DMS 273 treated with DMSO at 0.1 percent for 48 hours (cell line): ENCODE results near the gene CRTC3.
"Not testable (repeated sequence)": the region's sequence is repeated elsewhere in the genome, so short reads cannot be mapped to it uniquely, and the experiment has no call there.

Source experiments
- DNase-seq: peaks from one replicate; lab custom pipeline; 2025; lab: John Stamatoyannopoulos, UW

The CRTC3 gene

GRCh38 chr15:90520365-90520764 is 9.4 kb upstream of the CRTC3 start:
- DNase-seq: no peak

- no peak for DNase-seq
Measured at GRCh38 chr15:90523373-90523772, 6.3 kb upstream of the CRTC3 start.

GRCh38 chr15:90524018-90524803 is 5.5 kb upstream of the CRTC3 start:
- not testable (repeated sequence) for DNase-seq

- no peak for DNase-seq
Measured at GRCh38 chr15:90529011-90529370, 732 bp upstream of the CRTC3 start.

GRCh38 chr15:90530250-90531051 is 728 bp downstream of the CRTC3 start:
- DNase-seq: no peak

GRCh38 chr15:90531147-90531546 is 1.4 kb downstream of the CRTC3 start:
- DNase-seq: no peak

GRCh38 chr15:90535254-90535653 is 5.5 kb downstream of the CRTC3 start:
- DNase-seq: no peak

- DNase-seq: no peak
Measured at GRCh38 chr15:90539789-90540188, 10.1 kb downstream of the CRTC3 start.

- no peak for DNase-seq
Measured at GRCh38 chr15:90540768-90541167, 11.0 kb downstream of the CRTC3 start.

- no peak for DNase-seq
Measured at GRCh38 chr15:90545095-90545494, 15.4 kb downstream of the CRTC3 start.

- no peak for DNase-seq
Measured at GRCh38 chr15:90547540-90547939, 17.8 kb downstream of the CRTC3 start.

- DNase-seq: no peak
Measured at GRCh38 chr15:90550919-90551318, 21.2 kb downstream of the CRTC3 start.

GRCh38 chr15:90552162-90552928 is 22.6 kb downstream of the CRTC3 start:
- no peak for DNase-seq

- DNase-seq: no peak
Measured at GRCh38 chr15:90552929-90553211, 23.1 kb downstream of the CRTC3 start.

GRCh38 chr15:90553248-90553745 is 23.6 kb downstream of the CRTC3 start:
- peak; percentile 50 for DNase-seq

- DNase-seq: no peak
Measured at GRCh38 chr15:90557186-90558084, 27.7 kb downstream of the CRTC3 start.

- no peak for DNase-seq
Measured at GRCh38 chr15:90558171-90558573, 28.4 kb downstream of the CRTC3 start.

GRCh38 chr15:90559119-90559518 is 29.4 kb downstream of the CRTC3 start:
- DNase-seq: no peak

- no peak for DNase-seq
Measured at GRCh38 chr15:90560229-90560776, 30.6 kb downstream of the CRTC3 start.

- no peak for DNase-seq
Measured at GRCh38 chr15:90561344-90562244, 31.9 kb downstream of the CRTC3 start.
